ENCODE results near the gene GLYATL2. TPM values are rescaled to one million over a fixed set of nuclear protein-coding genes. Genes with fewer than 3 reads are reported as not detected.

The GLYATL2 gene
- total RNA-seq, 1 experiment from 2014 or later: not detected

- DNase-seq (ENCODE audit: low read depth, low spot score) (no peak), ATAC-seq (no peak)
- no peaks in the 10 kb centered on the region for H3K27me3 ChIP-seq (ENCODE audit: insufficient read depth, low read length)
- intact Hi-C loops (cut with micrococcal nuclease): no loop called here
- no peaks in the 10 kb centered on the region for H3K9me2 ChIP-seq (ENCODE audit: insufficient read depth)
- TF ChIP-seq ZFX (IDR thresholded peaks at IDR 0.05): no peak
- TF ChIP-seq YY1 (IDR thresholded peaks at IDR 0.05; ENCODE audit: extremely low read depth, insufficient replicate concordance, low read depth, low read length): no peak
- TF ChIP-seq EGR1 (IDR thresholded peaks at IDR 0.05; ENCODE audit: low read depth): no peak
- no peak for TF ChIP-seq ZNF274 (IDR thresholded peaks at IDR 0.05; ENCODE audit: low read depth, low read length)
- TF ChIP-seq POLR2AphosphoS5 (IDR thresholded peaks at IDR 0.05; ENCODE audit: low read depth, low read length): no peak
- no peak for TF ChIP-seq POLR2A (IDR thresholded peaks at IDR 0.05; ENCODE audit: borderline replicate concordance, extremely low read depth, insufficient read depth, insufficient read length)
- no peak for TF ChIP-seq CEBPB (IDR thresholded peaks at IDR 0.05; ENCODE audit: low read depth)
- no peak for TF ChIP-seq EZH2 (IDR thresholded peaks at IDR 0.05)
- no peak for TF ChIP-seq FOSL1 (IDR thresholded peaks at IDR 0.05; ENCODE audit: low read depth)
- no peak for TF ChIP-seq CBX3 (IDR thresholded peaks at IDR 0.05; ENCODE audit: low read depth)
- no peak for TF ChIP-seq CTCF (IDR thresholded peaks at IDR 0.05 in 2 of 3, conservative IDR thresholded peaks at IDR 0.05 in 1 of 3; ENCODE audit: borderline replicate concordance in 1 of 3, insufficient read depth in 1 of 3, low read depth in 2 of 3, low read length in 2 of 3)
- TF ChIP-seq MAX (IDR thresholded peaks at IDR 0.05): no peak
- TF ChIP-seq REST (IDR thresholded peaks at IDR 0.05; ENCODE audit: low read depth): no peak
- TF ChIP-seq SIN3A (IDR thresholded peaks at IDR 0.05; ENCODE audit: low read depth): no peak
- TF ChIP-seq ZBTB33 (IDR thresholded peaks at IDR 0.05; ENCODE audit: extremely low read depth, insufficient replicate concordance, low read length): no peak
- TF ChIP-seq RAD21 (IDR thresholded peaks at IDR 0.05; ENCODE audit: low read depth): no peak
- no peak for TF ChIP-seq ELF1 (IDR thresholded peaks at IDR 0.05; ENCODE audit: borderline replicate concordance, low read depth)
- ChIA-PET RAD21 (ENCODE audit: low non-redundant PET in 1 of 2, low total read pairs in 2 of 2, uncharacterized antibody in 2 of 2, unreplicated experiment in 2 of 2) (no interaction called here), POLR2A (no interaction called here), CTCF (no interaction called here)
- BruUV-seq (replicated peaks): no TSS peak
- H3K4me1 ChIP-seq (ENCODE audit: control insufficient read depth in 1 of 2, insufficient read depth in 2 of 2, low read length in 2 of 2): no peaks in the 10 kb centered on the region
- H3K79me2 ChIP-seq (ENCODE audit: insufficient read depth, low read length): no peaks in the 10 kb centered on the region
- H3K36me3 ChIP-seq (ENCODE audit: control insufficient read depth in 1 of 2, insufficient read depth in 2 of 2, low read length in 2 of 2): no peaks in the 10 kb centered on the region
- H2AFZ ChIP-seq (ENCODE audit: low read depth, low read length, poor library complexity, severe bottlenecking): no peak overlapping the region
- H3K27ac ChIP-seq (ENCODE audit: low read depth, low read length): no peak overlapping the region
- H3K4me2 ChIP-seq (ENCODE audit: low read length): no peak overlapping the region
- no peaks in the 10 kb centered on the region for H4K20me1 ChIP-seq (ENCODE audit: insufficient read depth)
- H3K9me3 ChIP-seq (ENCODE audit: control insufficient read depth in 1 of 2, insufficient read depth in 1 of 2, low read depth in 1 of 2, low read length in 2 of 2): no peaks in the 10 kb centered on the region
- H3K9ac ChIP-seq (ENCODE audit: low read length): no peak overlapping the region
- H3K4me3 ChIP-seq (replicated peaks in 1 of 2; ENCODE audit: low read depth in 1 of 2, low read length in 2 of 2): no peak overlapping the region
Observed at GRCh38 chr11:58888579-58888978, 44.1 kb upstream of the GLYATL2 start.
